Measurements from ENCODE around the gene ZCWPW2. TPM values are rescaled to one million over a fixed set of nuclear protein-coding genes. Genes with fewer than 3 reads are reported as not detected.

ZCWPW2 gene
- polyA plus RNA-seq, 2 of the 4 experiments (the other 2 are of a cell fraction): 0.06 to 0.34 TPM

DNA sequence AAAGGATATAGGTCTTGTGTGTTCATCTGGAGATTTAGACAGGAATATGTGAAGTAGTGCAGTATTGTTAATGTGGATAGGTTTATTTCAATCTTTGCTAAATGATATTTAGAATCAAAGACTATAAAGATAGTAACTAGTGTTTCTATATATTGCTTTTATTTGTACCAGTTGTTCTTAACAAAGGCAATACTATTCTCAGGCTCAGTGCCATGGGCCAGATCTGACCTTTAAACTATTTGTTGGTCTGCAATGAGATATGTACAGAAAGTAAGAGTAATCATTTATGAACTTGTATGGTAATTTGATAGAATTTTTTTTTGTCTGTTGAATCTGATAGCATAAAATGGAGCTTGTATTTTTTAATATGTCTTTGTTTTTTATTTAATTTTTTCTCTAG lies 146.8 kb downstream of the ZCWPW2 start:
- no peak for FAIRE-seq
- H3K4me3 ChIP-seq: no peak overlapping the region
- no peaks in the 10 kb centered on the region for H3K9me3 ChIP-seq
- H3K4me1 ChIP-seq: no peaks in the 10 kb centered on the region
- no peak overlapping the region for H3K4me2 ChIP-seq
- ATAC-seq: no peak
- TF ChIP-seq MYC (IDR thresholded peaks at IDR 0.05; ENCODE audit: borderline replicate concordance, low read length): no peak
- no peak for TF ChIP-seq ZFP36 (IDR thresholded peaks at IDR 0.05; ENCODE audit: borderline replicate concordance, partially characterized antibody)
- no peak for TF ChIP-seq RNF2 (IDR thresholded peaks at IDR 0.05; ENCODE audit: borderline replicate concordance, low read depth)
- no peak for TF ChIP-seq CHD2 (IDR thresholded peaks at IDR 0.05; ENCODE audit: low read length, partially characterized antibody)
- TF ChIP-seq ZC3H11A (IDR thresholded peaks at IDR 0.05): no peak
- TF ChIP-seq CEBPB (IDR thresholded peaks at IDR 0.05): no peak
- TF ChIP-seq RCOR1 (IDR thresholded peaks at IDR 0.05; ENCODE audit: low read depth, low read length): no peak
- TF ChIP-seq, protein P1, sequence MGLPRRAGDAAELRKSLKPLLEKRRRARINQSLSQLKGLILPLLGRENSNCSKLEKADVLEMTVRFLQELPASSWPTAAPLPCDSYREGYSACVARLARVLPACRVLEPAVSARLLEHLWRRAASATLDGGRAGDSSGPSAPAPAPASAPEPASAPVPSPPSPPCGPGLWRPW (IDR thresholded peaks at IDR 0.05): no peak
- TF ChIP-seq, protein P2, sequence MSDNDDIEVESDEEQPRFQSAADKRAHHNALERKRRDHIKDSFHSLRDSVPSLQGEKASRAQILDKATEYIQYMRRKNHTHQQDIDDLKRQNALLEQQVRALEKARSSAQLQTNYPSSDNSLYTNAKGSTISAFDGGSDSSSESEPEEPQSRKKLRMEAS (IDR thresholded peaks at IDR 0.05): no peak
- no peak for TF ChIP-seq ZSCAN20 (CRISPR knock-in tag; IDR thresholded peaks at IDR 0.05)
- TF ChIP-seq, protein P3, sequence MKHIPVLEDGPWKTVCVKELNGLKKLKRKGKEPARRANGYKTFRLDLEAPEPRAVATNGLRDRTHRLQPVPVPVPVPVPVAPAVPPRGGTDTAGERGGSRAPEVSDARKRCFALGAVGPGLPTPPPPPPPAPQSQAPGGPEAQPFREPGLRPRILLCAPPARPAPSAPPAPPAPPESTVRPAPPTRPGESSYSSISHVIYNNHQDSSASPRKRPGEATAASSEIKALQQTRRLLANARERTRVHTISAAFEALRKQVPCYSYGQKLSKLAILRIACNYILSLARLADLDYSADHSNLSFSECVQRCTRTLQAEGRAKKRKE (CRISPR knock-in tag; IDR thresholded peaks at IDR 0.05; ENCODE audit: low read depth): no peak
- no peak for TF ChIP-seq NR3C1 (IDR thresholded peaks at IDR 0.05)
- TF ChIP-seq RARB (CRISPR knock-in tag; IDR thresholded peaks at IDR 0.05): no peak
- TF ChIP-seq JUNB (IDR thresholded peaks at IDR 0.05): no peak
- TF ChIP-seq, protein P4, sequence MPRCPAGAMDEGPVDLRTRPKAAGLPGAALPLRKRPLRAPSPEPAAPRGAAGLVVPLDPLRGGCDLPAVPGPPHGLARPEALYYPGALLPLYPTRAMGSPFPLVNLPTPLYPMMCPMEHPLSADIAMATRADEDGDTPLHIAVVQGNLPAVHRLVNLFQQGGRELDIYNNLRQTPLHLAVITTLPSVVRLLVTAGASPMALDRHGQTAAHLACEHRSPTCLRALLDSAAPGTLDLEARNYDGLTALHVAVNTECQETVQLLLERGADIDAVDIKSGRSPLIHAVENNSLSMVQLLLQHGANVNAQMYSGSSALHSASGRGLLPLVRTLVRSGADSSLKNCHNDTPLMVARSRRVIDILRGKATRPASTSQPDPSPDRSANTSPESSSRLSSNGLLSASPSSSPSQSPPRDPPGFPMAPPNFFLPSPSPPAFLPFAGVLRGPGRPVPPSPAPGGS (IDR thresholded peaks at IDR 0.05): no peak
- POLR2A ChIA-PET: no interaction called here
- H3K27ac ChIP-seq: no peak overlapping the region
- CTCF ChIA-PET: no interaction called here
- DNase-seq (ENCODE audit: low read depth in 1 of 2, low spot score in 1 of 2): no peak

DNA sequence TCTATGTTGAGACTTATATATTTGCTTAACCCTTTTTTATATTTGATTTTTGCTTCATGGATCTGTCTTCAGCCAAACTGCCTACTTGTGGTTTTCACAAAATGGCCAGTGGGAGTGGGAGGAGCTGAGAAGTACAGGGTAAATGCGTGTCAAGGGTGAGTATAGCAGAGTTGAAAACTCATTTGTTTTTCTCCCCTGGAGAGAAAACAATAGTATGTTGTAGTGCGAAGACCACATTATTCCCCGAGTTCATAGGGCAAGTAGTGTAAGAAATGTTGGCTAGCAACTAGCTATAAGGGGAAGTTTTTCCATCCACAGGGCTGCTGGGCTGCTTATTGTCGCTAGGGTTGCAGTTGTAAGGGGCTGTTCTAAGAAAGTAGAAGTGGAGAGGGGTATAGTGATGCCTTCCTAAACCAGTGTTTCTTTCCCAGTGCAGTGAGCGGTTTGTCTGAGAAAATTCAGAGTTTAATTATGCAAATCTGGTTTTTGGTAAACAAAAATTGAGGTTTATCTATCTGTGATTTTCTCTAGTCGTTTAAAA lies 153.9 kb downstream of the ZCWPW2 start:
- FAIRE-seq: no peak
- DNase-seq (ENCODE audit: low read depth in 1 of 2, low spot score in 1 of 2): no peak
- Histone ChIP-seq H3K4me2 (no peak overlapping the region), H3K4me1 (no peaks in the 10 kb centered on the region), H3K4me3 (no peak overlapping the region), H3K27ac (no peak overlapping the region), H3K9me3 (no peaks in the 10 kb centered on the region)
- TF ChIP-seq ZC3H11A (IDR thresholded peaks at IDR 0.05) (no peak), CEBPB (IDR thresholded peaks at IDR 0.05) (no peak), RCOR1 (IDR thresholded peaks at IDR 0.05; ENCODE audit: low read depth, low read length) (no peak)
- CTCF ChIA-PET: no interaction called here
- whole genome bisulfite sequencing (ENCODE audit: missing lambda C conversion rate): 16% methylated on average over 6 of the region's 6 CpGs
- POLR2A ChIA-PET: no interaction called here
- no peak for ATAC-seq

DNA sequence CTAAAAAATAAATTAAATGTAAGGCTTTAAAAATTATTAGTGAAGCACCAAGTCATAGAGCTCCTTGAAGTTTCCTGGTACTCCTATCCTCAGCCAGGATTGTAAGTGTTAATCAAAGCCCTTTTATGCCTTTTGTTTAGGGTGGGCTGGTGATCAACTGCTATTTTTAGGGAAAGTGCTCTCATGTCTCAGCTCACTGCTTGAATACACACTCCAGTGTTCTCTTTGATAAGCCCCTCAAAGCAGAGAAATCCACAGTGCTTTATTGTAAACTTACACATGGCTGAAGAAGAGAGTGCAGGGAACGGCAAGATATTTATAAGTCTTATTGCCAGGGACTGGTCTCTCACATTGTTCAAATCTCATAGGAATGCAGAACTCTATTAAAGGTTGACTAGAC lies 156.5 kb downstream of the ZCWPW2 start:
- Histone ChIP-seq H3K27ac (no peak overlapping the region), H3K9me3 (no peaks in the 10 kb centered on the region), H3K4me3 (no peak overlapping the region), H3K4me1 (no peaks in the 10 kb centered on the region), H3K4me2 (no peak overlapping the region)
- FAIRE-seq (no peak), DNase-seq (ENCODE audit: low read depth in 1 of 2, low spot score in 1 of 2) (no peak), ATAC-seq (no peak)
- CTCF ChIA-PET: no interaction called here
- POLR2A ChIA-PET: no interaction called here
- WGBS (ENCODE audit: missing lambda C conversion rate): 5% methylated on average over 1 of the region's 1 CpG
- no peak for TF ChIP-seq EHMT2 (IDR thresholded peaks at IDR 0.05; ENCODE audit: low read depth)
- TF ChIP-seq, protein P5, sequence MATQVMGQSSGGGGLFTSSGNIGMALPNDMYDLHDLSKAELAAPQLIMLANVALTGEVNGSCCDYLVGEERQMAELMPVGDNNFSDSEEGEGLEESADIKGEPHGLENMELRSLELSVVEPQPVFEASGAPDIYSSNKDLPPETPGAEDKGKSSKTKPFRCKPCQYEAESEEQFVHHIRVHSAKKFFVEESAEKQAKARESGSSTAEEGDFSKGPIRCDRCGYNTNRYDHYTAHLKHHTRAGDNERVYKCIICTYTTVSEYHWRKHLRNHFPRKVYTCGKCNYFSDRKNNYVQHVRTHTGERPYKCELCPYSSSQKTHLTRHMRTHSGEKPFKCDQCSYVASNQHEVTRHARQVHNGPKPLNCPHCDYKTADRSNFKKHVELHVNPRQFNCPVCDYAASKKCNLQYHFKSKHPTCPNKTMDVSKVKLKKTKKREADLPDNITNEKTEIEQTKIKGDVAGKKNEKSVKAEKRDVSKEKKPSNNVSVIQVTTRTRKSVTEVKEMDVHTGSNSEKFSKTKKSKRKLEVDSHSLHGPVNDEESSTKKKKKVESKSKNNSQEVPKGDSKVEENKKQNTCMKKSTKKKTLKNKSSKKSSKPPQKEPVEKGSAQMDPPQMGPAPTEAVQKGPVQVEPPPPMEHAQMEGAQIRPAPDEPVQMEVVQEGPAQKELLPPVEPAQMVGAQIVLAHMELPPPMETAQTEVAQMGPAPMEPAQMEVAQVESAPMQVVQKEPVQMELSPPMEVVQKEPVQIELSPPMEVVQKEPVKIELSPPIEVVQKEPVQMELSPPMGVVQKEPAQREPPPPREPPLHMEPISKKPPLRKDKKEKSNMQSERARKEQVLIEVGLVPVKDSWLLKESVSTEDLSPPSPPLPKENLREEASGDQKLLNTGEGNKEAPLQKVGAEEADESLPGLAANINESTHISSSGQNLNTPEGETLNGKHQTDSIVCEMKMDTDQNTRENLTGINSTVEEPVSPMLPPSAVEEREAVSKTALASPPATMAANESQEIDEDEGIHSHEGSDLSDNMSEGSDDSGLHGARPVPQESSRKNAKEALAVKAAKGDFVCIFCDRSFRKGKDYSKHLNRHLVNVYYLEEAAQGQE (IDR thresholded peaks at IDR 0.05): no peak
- no peak for TF ChIP-seq JUN (IDR thresholded peaks at IDR 0.05)
- TF ChIP-seq, protein P6, sequence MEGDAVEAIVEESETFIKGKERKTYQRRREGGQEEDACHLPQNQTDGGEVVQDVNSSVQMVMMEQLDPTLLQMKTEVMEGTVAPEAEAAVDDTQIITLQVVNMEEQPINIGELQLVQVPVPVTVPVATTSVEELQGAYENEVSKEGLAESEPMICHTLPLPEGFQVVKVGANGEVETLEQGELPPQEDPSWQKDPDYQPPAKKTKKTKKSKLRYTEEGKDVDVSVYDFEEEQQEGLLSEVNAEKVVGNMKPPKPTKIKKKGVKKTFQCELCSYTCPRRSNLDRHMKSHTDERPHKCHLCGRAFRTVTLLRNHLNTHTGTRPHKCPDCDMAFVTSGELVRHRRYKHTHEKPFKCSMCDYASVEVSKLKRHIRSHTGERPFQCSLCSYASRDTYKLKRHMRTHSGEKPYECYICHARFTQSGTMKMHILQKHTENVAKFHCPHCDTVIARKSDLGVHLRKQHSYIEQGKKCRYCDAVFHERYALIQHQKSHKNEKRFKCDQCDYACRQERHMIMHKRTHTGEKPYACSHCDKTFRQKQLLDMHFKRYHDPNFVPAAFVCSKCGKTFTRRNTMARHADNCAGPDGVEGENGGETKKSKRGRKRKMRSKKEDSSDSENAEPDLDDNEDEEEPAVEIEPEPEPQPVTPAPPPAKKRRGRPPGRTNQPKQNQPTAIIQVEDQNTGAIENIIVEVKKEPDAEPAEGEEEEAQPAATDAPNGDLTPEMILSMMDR (IDR thresholded peaks at IDR 0.05): no peak
- no peak for TF ChIP-seq KDM1A (IDR thresholded peaks at IDR 0.05; ENCODE audit: low read depth)
- TF ChIP-seq, protein P7, sequence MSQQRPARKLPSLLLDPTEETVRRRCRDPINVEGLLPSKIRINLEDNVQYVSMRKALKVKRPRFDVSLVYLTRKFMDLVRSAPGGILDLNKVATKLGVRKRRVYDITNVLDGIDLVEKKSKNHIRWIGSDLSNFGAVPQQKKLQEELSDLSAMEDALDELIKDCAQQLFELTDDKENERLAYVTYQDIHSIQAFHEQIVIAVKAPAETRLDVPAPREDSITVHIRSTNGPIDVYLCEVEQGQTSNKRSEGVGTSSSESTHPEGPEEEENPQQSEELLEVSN (IDR thresholded peaks at IDR 0.05; ENCODE audit: borderline replicate concordance, low read depth): no peak
- no peak for TF ChIP-seq PHF8 (IDR thresholded peaks at IDR 0.05; ENCODE audit: borderline replicate concordance, low read depth)
- TF ChIP-seq FOXS1 (CRISPR knock-in tag; IDR thresholded peaks at IDR 0.05): no peak
- TF ChIP-seq POLR2AphosphoS2 (conservative IDR thresholded peaks at IDR 0.05; ENCODE audit: low read length): no peak
- TF ChIP-seq HEYL (CRISPR knock-in tag; IDR thresholded peaks at IDR 0.05): no peak
- TF ChIP-seq, protein P8, sequence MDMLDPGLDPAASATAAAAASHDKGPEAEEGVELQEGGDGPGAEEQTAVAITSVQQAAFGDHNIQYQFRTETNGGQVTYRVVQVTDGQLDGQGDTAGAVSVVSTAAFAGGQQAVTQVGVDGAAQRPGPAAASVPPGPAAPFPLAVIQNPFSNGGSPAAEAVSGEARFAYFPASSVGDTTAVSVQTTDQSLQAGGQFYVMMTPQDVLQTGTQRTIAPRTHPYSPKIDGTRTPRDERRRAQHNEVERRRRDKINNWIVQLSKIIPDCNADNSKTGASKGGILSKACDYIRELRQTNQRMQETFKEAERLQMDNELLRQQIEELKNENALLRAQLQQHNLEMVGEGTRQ (IDR thresholded peaks at IDR 0.05): no peak

Measured in A549 (cell line).